RCC 7860 (cell line): ENCODE measurements around the gene MRPL43.
"Not testable (repeated sequence)": the region's sequence is repeated elsewhere in the genome, so short reads cannot be mapped to it uniquely, and the experiment has no call there.

Experiments
- DNase-seq: peaks from one replicate; pipeline ENCODE4 v3.0.0-alpha.2; 2015; ENCODE audit warnings: low spot score
- FAIRE-seq: peaks from 2 replicates; lab custom pipeline; 2012; peaks lifted over from hg19 to GRCh38; lab: Jason Lieb, UNC

The MRPL43 gene

DNA sequence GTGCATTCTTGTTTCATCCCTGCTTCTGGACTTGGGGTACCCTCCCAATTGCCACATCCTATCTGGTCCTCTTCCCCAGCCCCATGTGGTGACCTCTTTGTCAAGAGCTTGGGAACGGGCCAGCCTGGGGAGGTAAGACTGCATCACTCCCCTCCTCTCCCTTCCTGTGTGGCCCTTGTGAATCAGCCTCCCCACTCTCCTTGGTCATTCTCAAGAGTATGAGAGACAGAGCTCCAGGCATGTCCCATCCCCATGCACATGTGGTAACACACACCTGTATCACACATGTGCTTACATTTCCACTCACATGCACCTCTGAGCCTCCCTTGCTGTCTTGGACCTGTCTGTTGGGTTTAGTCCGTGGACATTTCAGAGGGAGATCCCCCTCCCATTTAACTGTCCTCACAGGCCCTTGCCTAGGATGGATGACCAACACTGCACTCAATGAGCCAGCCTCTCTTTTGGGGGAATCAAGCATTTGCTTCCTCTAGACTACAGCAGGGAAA is 2.6 kb downstream of the MRPL43 start:
- no peak for DNase-seq
- no peak for FAIRE-seq

DNA sequence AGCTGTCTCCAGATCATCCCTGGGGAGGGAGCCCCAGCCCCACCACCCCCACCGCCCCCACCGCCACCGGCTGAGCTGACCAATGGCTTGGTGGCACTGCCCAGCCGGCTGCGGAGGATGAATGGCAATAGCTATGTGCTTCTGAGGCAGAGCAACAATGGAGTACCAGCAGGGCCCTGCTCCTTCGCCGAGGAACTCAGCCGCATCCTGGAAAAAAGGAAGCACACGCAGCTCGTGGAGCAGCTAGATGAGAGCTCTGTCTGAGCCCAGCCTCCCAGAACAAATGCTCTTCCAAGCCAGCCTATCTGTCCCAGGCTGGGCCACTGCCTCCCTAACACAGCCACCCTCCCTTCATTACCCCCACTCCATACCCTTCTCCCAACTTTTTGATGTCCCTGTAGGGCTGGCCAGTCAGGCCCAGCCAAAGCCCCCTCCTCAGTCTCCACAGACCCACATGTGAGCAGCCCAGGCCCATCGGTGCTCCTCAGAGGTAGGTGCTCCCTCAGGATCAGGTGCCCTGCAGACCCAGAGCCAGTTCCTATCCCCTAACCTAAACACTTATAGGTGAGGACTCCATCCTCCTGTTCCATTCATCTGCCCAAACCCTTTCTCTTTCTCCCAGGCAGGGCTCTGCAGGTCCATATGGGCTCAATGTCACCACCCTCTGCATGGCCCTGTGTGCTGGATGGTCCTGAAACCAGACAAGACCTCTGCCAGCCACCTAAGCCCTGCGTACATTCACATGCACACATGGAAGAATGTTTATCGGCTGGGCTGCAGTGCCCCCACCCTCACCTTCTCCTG is 3.2 kb downstream of the MRPL43 start:
- DNase-seq (no peak), FAIRE-seq (no peak)

DNA sequence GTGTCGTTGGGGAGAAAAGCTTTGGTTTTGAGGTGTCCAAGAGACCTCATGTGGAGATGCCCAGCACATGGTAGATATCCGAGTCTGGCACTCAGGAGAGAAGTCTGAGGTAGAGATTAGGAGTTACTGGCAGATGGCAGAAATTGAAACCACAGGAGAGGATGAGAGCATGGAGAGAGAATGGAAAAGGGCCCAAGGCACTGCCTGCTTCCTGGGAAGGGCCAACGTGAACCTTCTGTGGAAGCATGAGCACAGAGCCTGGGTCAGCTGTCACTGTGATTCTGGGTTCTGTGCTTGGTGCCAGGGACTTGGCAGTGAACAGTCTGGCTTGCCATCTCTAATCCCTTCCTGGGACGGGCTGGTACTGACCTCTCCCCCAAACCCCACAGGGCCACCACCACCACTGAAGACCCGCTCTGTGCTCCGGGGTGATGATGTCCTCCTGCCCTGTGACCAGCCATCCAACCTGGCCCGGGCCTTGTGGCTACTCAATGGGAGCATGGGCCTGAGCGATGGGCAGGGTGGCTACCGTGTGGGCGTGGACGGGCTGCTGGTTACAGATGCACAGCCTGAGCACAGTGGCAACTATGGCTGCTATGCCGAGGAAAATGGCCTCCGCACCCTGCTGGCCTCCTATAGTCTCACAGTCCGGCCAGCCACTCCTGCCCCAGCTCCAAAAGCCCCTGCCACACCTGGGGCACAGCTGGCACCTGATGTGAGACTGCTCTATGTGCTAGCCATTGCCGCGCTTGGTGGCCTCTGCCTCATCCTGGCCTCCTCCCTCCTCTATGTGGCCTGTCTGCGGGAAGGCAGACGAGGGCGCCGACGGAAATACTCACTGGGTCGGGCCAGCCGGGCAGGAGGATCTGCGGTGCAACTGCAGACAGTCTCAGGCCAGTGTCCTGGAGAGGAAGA is 4.1 kb downstream of the MRPL43 start:
- DNase-seq (no peak), FAIRE-seq (no peak)

DNA sequence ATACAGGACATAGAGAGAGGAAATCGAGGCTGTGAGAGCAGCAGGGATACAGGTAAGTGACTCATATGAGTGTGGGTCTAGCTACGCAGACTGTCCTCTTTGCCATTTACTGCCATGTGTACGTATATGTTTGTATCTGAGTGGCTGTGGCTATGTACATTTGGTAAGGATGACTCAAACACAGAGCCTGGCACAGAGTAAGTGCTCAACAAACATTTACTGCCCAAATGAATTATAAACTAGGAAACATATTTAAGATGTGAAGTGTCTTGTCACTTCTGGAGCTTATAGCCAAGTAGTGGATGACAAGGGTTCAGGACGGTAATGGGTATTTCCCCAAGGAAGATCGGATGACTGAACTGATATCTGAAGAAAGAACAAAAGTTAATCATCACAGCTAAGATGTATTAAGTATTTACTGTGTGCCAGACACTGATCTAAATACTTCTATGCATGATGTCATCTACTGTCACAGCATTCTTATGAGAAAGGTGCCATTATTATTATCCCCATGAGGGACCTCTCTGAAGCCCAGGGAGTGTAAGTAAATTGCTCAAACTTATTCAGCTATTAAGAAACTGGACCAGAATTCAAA is 6.0 kb downstream of the MRPL43 start:
- DNase-seq (peak; percentile 74), FAIRE-seq (no peak)

DNA sequence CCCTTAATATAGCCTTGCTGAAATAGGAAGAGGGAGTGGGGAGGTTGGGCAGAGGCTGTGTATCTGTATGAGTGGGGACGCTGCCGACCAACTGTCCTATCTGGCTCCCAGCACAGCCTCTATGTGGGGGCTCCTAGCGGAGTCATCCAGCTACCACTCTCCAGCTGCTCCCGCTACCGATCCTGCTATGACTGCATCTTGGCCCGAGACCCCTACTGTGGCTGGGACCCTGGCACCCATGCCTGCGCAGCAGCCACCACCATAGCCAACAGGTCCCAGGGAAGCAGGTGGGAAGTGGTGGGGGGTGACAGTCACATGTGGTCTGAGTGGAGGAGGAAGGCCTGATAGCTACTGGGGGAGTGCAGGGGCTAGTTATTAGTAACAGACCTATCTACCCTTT is 6.6 kb downstream of the MRPL43 start:
- FAIRE-seq (no peak), DNase-seq (no peak)

DNA sequence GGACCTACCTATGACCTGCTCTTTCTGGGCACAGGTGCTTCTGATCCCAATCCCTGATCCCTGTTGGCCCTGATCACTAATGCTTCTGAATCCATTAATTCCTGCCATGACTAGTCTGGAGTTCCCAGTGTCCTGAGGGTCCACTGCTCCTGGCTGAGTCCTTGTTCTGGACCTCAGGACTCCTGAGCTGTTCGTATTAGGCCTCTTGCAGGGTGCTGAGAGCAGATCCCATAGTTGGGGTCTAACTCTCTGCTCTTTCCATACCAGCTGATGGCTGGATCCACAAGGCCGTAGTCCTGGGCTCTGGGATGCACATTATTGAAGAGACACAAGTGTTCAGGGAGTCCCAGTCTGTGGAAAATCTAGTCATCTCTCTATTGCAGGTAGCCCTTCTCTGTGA is 7.0 kb downstream of the MRPL43 start:
- DNase-seq, result no peak
- no peak for FAIRE-seq

DNA sequence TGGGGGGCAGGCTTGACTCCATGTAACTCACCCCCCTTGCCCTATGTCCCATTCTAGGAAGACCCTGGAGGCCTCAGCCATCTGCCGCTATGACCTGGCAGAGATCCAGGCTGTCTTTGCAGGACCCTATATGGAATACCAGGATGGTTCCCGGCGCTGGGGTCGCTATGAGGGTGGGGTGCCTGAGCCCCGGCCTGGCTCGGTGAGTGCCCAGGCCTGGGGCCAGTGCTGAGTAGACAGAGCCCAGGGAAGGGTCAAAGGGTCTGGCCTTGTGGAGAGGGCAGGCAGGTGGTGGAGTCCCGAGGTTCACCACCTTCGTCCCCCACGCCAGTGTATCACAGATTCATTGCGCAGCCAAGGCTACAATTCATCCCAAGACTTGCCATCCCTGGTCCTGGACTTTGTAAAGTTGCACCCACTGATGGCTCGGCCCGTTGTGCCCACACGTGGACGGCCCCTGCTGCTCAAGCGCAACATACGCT is 7.5 kb downstream of the MRPL43 start:
- FAIRE-seq (no peak), DNase-seq (no peak)

DNA sequence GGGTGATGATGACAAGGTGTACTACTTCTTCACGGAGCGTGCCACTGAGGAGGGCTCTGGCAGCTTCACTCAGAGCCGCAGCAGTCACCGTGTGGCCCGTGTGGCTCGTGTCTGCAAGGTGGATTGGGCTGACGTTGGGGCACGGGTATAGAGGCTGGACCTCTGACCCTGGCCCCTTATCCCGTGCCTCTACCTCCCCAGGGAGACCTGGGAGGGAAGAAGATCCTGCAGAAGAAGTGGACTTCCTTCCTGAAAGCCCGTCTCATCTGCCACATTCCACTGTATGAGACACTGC is 8.4 kb downstream of the MRPL43 start:
- no peak for DNase-seq

DNA sequence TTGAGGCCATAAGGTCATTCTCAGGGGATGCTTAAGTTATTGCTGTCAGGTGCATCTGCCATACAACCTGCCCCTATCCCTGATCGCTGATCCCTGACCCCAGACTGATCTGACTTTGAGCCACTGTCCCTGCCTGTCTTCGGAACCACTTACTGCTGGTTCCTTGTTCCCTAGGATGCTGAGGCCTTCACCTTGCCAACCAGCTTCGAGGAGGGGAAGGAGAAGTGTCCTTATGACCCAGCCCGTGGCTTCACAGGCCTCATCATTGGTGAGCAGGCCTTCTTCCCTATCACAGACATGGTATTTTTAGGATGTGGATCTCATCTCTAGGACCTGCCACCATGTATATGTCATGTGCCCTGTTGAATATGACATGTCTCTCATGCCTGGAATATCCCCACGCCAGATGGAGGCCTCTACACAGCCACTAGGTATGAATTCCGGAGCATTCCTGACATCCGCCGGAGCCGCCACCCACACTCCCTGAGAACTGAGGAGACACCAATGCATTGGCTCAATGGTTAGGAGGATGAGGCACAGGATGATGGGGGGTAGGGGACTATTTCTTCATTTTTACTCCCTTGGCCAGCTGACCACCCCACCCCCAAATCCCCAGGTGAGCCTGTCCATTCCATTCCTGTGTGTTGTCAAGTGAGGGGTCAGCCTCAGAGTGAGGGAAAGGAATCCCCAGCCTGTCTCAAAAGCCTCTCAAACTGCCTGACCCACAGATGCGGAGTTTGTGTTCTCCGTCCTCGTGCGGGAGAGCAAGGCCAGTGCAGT is 9.0 kb downstream of the MRPL43 start:
- no peak for FAIRE-seq
- DNase-seq, result no peak

More for the DNA sequence above, 8.4 kb downstream of the MRPL43 start:
- no peak for FAIRE-seq

DNA sequence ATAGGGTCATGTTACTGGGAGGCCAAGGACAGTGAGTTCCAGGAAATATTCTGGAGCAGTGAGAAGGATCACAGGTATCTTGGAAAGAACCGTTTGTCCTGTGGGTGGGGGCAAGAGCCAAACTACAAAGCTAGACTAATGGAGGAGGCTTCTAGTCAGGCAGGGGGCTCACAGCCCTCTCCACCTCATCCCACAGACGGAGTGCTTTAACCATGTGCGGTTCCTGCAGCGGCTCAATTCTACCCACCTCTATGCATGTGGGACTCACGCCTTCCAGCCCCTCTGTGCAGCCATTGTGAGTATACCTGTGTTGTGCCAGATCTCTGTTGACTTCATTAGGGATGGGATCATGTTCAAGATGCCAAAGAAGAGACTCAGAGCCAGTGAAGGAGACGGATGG is 9.9 kb downstream of the MRPL43 start:
- no peak for FAIRE-seq

DNA sequence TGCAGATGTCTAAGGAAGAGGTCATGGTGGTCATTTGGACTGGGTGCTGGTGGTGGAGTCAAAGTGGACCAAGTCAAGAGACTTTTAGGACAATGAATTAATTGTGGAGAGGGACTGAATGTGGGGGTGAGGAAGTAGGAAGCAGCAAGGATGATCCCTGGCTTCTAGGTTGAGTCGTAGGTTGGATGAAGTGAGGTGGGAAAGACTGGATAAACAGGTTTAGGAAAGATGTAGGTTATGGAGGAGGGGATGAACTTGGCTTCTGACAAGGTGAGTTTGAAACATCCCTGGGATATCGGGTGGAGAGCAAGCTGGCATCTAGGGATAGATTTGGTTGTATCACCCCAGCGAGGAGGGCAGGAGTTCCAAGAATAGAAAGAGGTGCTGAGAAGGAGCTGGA is 10.4 kb downstream of the MRPL43 start:
- no peak for DNase-seq
- FAIRE-seq, result no peak

More for the DNA sequence above, 9.9 kb downstream of the MRPL43 start:
- DNase-seq, result no peak

DNA sequence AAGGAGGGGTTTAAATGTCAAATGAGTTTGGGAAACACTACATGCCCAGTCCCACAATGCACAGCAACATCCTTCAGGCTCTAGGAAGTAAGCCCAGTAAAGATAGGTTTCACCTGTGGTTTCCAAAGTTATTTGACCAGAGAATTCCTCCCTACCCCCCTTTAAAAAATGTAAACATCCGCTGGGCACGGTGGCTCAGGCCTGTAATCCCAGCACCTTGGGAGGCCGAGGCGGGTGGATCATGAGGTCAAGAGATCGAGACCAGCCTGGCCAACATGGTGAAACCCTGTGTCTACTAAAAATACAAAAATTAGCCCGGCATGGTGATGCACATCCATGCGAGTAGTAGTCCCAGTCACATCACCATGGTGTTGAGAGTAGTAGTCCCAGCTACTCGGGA is 11.9 kb downstream of the MRPL43 start:
- FAIRE-seq, DNase-seq: not testable (repeated sequence)

DNA sequence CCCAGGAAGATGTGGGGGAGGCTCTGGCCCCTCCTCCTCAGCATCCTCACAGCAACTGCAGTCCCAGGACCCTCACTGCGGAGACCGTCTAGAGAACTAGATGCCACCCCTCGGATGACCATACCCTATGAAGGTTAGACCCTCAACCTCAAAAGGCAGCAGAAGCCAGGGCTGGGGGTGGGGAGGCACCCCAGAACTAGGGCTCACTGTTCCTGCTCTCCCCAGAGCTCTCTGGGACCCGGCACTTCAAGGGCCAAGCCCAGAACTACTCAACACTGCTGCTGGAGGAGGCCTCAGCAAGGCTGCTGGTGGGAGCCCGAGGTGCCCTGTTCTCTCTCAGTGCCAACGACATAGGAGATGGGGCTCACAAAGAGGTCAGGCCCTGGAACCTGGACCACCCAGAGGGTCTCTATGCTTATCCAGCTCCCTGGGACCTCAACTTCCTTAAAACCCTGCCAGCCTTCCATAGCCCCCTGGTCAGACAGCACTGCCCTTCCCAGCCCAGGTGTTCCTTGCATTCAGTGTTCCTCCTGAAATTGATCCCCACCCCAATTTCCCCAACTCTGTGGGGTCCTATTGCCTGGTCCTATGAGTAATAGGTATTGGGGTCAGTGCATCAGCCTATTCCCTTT is 14.3 kb downstream of the MRPL43 start:
- no peak for DNase-seq
- no peak for FAIRE-seq

DNA sequence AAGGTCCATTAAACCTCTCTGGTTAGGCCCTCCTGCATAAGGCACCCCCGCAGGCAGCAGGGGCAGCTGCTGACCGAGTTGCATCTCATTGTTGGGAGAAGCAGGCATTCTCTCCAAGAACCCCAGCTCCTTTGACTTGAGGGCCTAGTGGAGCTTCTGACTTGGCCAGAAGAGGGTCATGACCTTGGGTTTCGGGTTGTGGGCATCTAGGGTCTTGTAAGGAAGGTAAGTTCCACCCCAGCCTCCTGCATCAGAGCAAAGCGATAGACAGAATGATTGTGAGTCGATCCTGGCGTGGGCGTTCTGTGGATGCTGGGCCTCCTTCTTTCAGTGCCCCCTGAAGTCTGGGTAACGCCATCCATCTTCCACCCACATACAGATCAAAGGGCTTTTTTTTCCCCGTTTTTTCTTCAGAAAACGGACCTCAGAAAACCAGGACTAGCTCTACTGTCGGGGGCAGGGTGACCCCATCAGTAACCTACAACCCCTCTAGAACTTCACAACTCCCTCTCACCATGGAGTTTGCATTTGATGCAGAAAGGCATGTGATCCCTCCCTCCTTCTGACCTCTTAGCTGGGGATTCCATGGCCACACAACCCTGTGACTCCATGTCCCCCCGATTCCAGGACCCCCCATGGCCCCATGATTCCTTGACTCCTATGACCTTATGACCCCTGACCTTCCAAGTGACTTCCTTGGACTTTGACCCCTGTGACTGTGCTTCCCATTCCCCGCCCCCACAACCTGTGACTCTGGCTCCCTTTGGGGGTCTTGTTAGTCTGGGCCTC is 15.0 kb downstream of the MRPL43 start:
- DNase-seq (no peak), FAIRE-seq (no peak)

DNA sequence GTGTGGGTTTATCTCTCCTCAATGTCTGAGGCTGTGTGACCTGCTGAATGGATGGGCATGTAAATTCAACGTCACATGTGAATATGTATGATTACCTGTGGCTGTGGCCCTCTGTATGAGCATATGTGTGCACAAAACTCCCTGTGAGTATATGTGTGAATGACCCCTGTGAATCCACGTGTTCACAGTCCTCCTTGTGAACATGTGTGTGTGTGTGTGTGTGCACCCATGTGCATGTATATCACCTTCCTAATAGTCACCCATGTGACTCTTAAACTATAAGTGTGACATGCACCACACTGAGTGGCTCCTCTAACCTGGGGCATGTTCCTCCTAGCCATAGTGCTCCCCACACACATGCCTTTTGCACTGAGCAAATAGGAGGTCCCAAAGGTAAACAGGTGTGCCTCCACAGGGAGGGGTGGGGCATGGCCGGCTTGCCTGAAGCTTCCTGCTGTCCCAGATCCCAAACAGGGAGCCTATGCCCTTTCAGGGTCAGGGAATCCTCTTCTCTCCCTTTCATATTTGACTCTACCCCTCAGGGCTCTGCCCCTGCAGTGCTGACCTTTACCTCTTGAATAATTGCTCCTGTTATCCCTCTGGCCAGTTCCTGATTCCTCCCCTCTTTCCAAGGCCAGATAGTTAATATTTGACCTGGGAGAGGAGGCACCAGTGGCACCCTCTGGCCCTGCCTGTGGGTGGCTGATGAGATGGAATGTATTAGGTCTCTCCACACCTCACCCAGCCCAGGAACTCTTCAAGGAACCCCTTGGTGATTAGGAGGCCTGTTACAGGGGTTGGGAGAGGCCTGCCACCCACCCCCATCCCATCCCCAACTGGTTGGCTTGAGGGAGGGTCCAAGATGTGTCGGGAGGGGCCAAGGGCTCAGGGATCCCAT is 16.1 kb downstream of the MRPL43 start:
- FAIRE-seq (peak; percentile 25), DNase-seq (no peak)

DNA sequence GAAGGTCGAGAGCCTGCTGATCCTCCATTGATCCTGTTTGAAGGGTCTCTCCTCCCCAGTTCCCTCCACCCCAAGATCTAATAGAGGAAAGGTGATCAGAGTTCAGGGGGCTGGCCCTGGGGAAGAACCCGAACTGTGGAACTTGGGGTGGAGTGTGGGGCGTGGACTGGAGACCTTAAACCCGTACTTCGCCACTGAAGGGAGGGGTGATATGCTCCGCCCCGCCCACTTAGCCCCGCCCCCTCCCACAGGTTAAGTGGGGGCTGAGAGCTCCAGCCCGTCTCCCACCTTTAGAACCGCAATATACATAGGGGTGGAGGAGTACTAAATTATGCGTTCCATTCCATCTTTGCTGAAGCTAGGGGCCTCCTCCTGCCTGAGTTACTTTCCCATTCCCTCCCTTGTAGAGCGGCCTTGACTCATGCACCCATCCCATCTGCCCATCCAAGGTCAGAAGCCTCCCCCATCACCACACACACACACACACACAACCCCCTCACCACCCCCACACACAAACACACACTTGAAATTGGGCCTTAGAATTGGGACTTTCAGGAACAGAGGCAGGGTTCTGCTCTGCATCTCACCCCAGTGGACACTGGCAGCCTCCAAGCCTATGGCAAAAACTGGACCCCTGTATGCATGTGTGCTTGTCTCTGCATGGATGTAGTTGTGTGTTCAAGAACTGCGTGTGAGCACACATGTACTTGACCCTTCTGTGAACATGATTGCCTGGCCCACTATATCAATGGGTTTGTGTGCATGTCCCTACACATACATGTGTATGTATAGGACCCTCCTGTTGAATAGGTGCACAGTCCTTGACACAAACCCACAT is 17.0 kb downstream of the MRPL43 start:
- DNase-seq (no peak), FAIRE-seq (no peak)
